H1 (cell line): ENCODE measurements around the gene DUSP10. TPM values are rescaled to one million over a fixed set of nuclear protein-coding genes. Genes with fewer than 3 reads are reported as not detected.

Source experiments
- TAF7 ChIP-seq: optimal IDR thresholded peaks from 2 replicates; pipeline ENCODE3; 2011; ENCODE audit warnings: low read depth, mild to moderate bottlenecking, inconsistent platforms, low read length, moderate library complexity, borderline replicate concordance
- YY1 ChIP-seq: IDR thresholded peaks from 2 replicates; pipeline ENCODE4 v1.6.1; 2011; ENCODE audit warnings: low read depth, mild to moderate bottlenecking, low read length
- polyA plus RNA-seq, 7 experiments: library from polyadenylated mRNA; depleted of rRNA in 3 of 7; stranded (reverse) in 5 of 7; unstranded in 2 of 7; fragments of >200 nt in 5 of 7; fragments of 200-250 nt in 2 of 7; gene quantifications; 1 replicate in 5 of 7; 2 replicates in 1 of 7; 4 replicates in 1 of 7; pipeline versions ENCODE4 v1.2.1 to v1.2.3, GENCODE V29; 2011 to 2013; ENCODE audit warnings: missing spikeins in 2 of 7, mixed read lengths in 2 of 7
- total RNA-seq: library from RNA; stranded (reverse); fragmentation: NEBNext Ultra II Directional; extraction: Animal tissue kit (Norgen Biotek cat#: 25700); gene quantifications from 2 replicates; pipeline ENCODE4 v1.2.1, GENCODE V29; 2021

Gene DUSP10
- total and polyA plus RNA-seq, 2 of the 8 experiments (the other 6 are each of a cell fraction or from before 2014, with no cell fraction given) = 1.2 TPM

DNA sequence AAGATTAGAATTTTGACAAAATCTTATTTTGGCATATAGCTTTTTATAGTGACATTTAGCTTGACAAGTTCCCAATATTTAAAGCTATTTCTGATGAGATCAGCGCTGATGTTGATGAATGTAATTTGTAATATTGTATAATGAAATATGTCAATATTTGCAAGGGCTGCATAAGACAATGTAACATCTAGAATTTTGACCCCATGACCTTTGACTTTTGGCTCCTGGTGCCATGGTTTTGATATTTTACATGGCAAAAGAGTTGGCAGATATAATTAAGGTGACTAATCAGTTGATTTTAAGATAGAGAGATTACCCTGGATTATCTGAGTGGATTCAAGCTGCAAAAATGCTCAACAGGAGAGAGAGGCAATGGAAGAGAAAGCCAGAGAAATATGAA, 63.9 kb downstream of the DUSP10 start (continued):
- no peak for TF ChIP-seq TAF7
- TF ChIP-seq YY1 = no peak
